ENCODE measurements around the gene DGUOK.
"Not testable (repeated sequence)": the region's sequence is repeated elsewhere in the genome, so short reads cannot be mapped to it uniquely, and the experiment has no call there.

The DGUOK gene

GRCh38 chr2:73899801-73900336, 26.8 kb upstream of the DGUOK start:
- DNase-seq (ENCODE audit: low read depth, low spot score), result no peak

- DNase-seq (ENCODE audit: low read depth, low spot score), result no peak
Observed at GRCh38 chr2:73901143-73901542, 25.5 kb upstream of the DGUOK start.

GRCh38 chr2:73902284-73902683, 24.4 kb upstream of the DGUOK start:
- no peak for DNase-seq (ENCODE audit: low read depth, low spot score)

- no peak for DNase-seq (ENCODE audit: low read depth, low spot score)
Observed at GRCh38 chr2:73903313-73903712, 23.4 kb upstream of the DGUOK start.

- not testable (repeated sequence) for DNase-seq (ENCODE audit: low read depth, low spot score)
Observed at GRCh38 chr2:73903949-73904613, 22.6 kb upstream of the DGUOK start.

GRCh38 chr2:73904952-73905351, 21.7 kb upstream of the DGUOK start:
- no peak for DNase-seq (ENCODE audit: low read depth, low spot score)

GRCh38 chr2:73906847-73907505, 19.7 kb upstream of the DGUOK start:
- DNase-seq (ENCODE audit: low read depth, low spot score), result no peak

GRCh38 chr2:73907840-73908452, 18.7 kb upstream of the DGUOK start:
- peak; percentile 54 for DNase-seq (ENCODE audit: low read depth, low spot score)

GRCh38 chr2:73908689-73909652, 17.7 kb upstream of the DGUOK start:
- no peak for DNase-seq (ENCODE audit: low read depth, low spot score)

- DNase-seq (ENCODE audit: low read depth, low spot score), result no peak
Observed at GRCh38 chr2:73910873-73911547, 15.7 kb upstream of the DGUOK start.

- DNase-seq (ENCODE audit: low read depth, low spot score), result no peak
Observed at GRCh38 chr2:73911548-73912208, 15.0 kb upstream of the DGUOK start.

GRCh38 chr2:73913414-73914054, 13.1 kb upstream of the DGUOK start:
- DNase-seq (ENCODE audit: low read depth, low spot score), result no peak

GRCh38 chr2:73914667-73915066, 12.0 kb upstream of the DGUOK start:
- no peak for DNase-seq (ENCODE audit: low read depth, low spot score)

- no peak for DNase-seq (ENCODE audit: low read depth, low spot score)
Observed at GRCh38 chr2:73915437-73915993, 11.2 kb upstream of the DGUOK start.

- no peak for DNase-seq (ENCODE audit: low read depth, low spot score)
Observed at GRCh38 chr2:73916666-73917065, 10.0 kb upstream of the DGUOK start.

GRCh38 chr2:73917296-73917695, 9.4 kb upstream of the DGUOK start:
- DNase-seq (ENCODE audit: low read depth, low spot score), result no peak

- DNase-seq (ENCODE audit: low read depth, low spot score), result no peak
Observed at GRCh38 chr2:73917696-73918207, 8.9 kb upstream of the DGUOK start.

- no peak for DNase-seq (ENCODE audit: low read depth, low spot score)
Observed at GRCh38 chr2:73918856-73919255, 7.8 kb upstream of the DGUOK start.

GRCh38 chr2:73919596-73920228, 7.0 kb upstream of the DGUOK start:
- no peak for DNase-seq (ENCODE audit: low read depth, low spot score)

Data from iPS DF 19.7 (cell line).